ENCODE data around the gene ELOF1. TPM values are rescaled to one million over a fixed set of nuclear protein-coding genes. Genes with fewer than 3 reads are reported as not detected.

ELOF1 gene
- total RNA-seq, 4 donors from 2014 or later = 30.5 to 39.2 (median 32.2) TPM

DNA sequence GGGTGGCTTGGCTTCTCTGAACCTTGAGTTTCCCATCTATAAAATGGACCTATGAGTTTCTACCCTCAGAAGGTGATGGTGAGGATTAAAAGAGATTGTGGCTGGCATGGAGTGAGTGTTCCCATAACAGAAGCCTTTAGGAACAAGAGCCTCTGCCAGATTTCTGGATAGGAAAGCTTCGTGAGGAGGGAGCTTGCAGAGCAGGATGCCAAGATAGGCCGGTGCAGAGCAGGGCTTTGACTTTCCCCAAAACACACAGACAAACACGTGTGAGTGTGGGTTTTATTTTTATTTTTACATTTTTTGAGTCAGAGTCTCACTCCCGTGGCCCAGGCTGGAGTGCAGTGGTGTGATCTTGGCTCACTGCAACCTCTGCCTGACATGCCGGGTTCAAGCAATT, 24.1 kb downstream of the ELOF1 start:
- Histone ChIP-seq H3K4me1 (peaks cover 0 to 16% (median 0%) of the 10 kb centered on the region in 4 donors), H3K4me3 (no peak overlapping the region), H3K9me3 (no peaks in the 10 kb centered on the region), H3K36me3 (no peaks in the 10 kb centered on the region), H3K27me3 (no peaks in the 10 kb centered on the region), H3K27ac (peak overlapping the region in 3 of 4 donors; percentile 63 to 81 (median 71))
- TF ChIP-seq CTCF (IDR thresholded peaks at IDR 0.05) (no peak), POLR2A (IDR thresholded peaks at IDR 0.05) (no peak)
- DNase-seq = no peak

DNA sequence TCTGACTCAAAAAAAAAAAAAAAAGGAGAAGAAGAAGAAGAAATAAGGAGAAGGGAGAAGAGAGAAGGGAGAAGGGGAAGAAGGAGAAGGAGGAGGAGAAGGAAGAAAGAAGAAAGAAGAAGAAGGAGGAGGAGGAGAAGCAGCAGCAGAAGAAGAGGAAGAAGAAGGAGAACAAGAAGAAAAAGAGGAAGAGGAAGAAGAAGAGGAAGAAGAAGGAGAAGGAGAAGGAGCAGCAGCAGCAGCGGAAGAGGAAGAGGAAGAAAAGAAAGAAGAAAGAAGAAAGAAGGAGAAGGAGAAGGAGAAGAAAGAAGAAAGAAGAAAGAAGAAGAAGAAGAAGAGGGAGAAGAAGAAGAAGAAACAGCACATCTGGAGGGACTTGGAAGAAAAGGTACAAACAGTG, 24.5 kb downstream of the ELOF1 start:
- TF ChIP-seq CTCF (IDR thresholded peaks at IDR 0.05) (no peak), POLR2A (IDR thresholded peaks at IDR 0.05) (no peak)
- Histone ChIP-seq H3K4me3 (no peak overlapping the region), H3K27ac (peak overlapping the region in 1 of 4 donors; percentile 81), H3K9me3 (no peaks in the 10 kb centered on the region), H3K27me3 (no peaks in the 10 kb centered on the region), H3K4me1 (peaks cover 0 to 19% (median 0%) of the 10 kb centered on the region in 4 donors), H3K36me3 (no peaks in the 10 kb centered on the region)
- DNase-seq = no peak

- peak; percentile 28 to 74 (median 71) for DNase-seq
- H3K4me3 ChIP-seq = no peak overlapping the region
- H3K27me3 ChIP-seq = no peaks in the 10 kb centered on the region
- no peaks in the 10 kb centered on the region for H3K9me3 ChIP-seq
- peaks cover 0 to 21% (median 3%) of the 10 kb centered on the region in 4 donors for H3K4me1 ChIP-seq
- H3K27ac ChIP-seq = peak overlapping the region in 1 of 4 donors; percentile 19
- TF ChIP-seq POLR2A (IDR thresholded peaks at IDR 0.05) (no peak), CTCF (IDR thresholded peaks at IDR 0.05) (peak in 3 of 6 experiments; percentile 6 to 15 (median 9))
- H3K36me3 ChIP-seq = no peaks in the 10 kb centered on the region
These were observed 28.6 kb downstream of the ELOF1 start for GRCh38 chr19:11530432-11530831.

DNA sequence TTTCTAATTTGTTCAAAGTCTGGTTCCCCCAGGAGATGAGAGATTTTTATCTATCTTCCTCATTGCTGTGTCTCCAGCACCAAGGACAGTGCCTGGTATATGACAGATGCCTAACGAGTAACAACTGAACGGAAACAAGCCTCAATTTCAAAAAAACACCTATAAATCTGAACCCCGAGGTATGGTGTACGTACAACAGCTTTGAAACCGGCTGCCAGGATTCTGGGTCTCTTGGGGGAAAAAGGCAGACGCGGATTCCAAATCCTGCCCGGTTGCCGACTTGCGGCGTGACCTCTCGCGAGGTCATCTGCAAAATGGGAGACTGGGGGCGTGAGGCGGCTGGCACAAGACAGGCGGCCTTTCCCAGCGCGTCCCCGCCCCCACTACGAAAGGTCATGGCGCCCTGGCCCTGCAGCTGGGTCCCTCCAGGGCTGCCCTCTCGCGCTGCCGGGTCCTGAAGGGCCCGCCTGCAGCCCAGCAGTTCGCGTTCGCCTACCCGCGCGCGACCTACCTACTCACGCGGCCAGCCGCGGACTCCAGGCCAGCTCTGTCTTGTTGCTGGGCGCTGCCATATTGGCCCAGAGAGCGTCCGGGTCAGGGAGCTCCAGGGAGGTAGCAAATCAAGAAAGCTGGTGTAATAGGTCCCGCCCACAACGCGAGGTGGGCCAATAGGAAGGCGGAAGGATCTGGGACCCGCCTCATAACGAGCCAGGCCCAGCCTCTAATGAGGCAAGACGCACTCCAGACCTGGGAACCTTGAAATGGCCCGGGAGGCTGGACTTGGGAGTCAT, 30.3 kb downstream of the ELOF1 start, which contains the start of gene ECSIT:
Gene ECSIT (minus strand): TSS at position 584 of the 791 bp plus-strand sequence. CDS start 9,964 bp downstream, outside the sequence.
- TF ChIP-seq CTCF (IDR thresholded peaks at IDR 0.05) (no peak), POLR2A (IDR thresholded peaks at IDR 0.05) (peak in 1 of 2 donors; percentile 58)
- no peaks in the 10 kb centered on the region for H3K9me3 ChIP-seq
- DNase-seq = peak; percentile 96 to 99 (median 98)
- H3K36me3 ChIP-seq = peaks cover 0 to 6% (median 0%) of the 10 kb centered on the region in 3 donors
- no peaks in the 10 kb centered on the region for H3K27me3 ChIP-seq
- peaks cover 0 to 19% (median 3%) of the 10 kb centered on the region in 4 donors for H3K4me1 ChIP-seq
- H3K27ac ChIP-seq = peak within 1 kb of the TSS; percentile 79 to 95 (median 90)
- peak within 1 kb of the TSS; percentile 63 to 95 (median 92) for H3K4me3 ChIP-seq

DNA sequence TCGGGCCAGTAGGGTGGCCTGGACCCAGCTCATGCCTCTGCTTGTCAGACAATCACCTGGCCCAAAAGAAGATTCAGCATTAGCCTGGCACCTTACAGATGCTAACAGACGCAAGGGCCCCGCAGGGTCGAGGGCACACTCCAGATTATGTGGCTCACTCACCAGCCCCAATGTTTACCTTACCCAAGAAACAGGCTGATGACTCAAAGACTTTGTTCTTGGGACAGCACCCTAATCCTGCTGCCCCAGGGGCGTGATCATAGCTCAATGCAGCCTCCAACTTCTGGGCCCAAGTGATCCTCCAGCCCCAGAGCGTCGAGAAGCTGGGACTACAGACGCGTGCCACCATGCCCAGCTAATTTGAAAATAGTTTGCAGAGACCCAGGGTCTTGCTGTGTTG, 39.9 kb downstream of the ELOF1 start:
- no peak for DNase-seq
- no peak for TF ChIP-seq CTCF (IDR thresholded peaks at IDR 0.05)
- no peak for TF ChIP-seq POLR2A (IDR thresholded peaks at IDR 0.05)
- no peaks in the 10 kb centered on the region for H3K9me3 ChIP-seq
- H3K36me3 ChIP-seq = peaks cover 0 to 58% (median 0%) of the 10 kb centered on the region in 3 donors
- H3K4me3 ChIP-seq = no peak overlapping the region
- no peak overlapping the region for H3K27ac ChIP-seq
- no peaks in the 10 kb centered on the region for H3K27me3 ChIP-seq
- no peaks in the 10 kb centered on the region for H3K4me1 ChIP-seq

Data from Peyer's patch (tissue), 4 donors.